Stimulated activated CD4-positive, alpha-beta T cell treated with anti-CD3 and anti-CD28 coated beads, Interleukin-2, amount 100 ng/mL, for 48 hours (primary cell): ENCODE measurements around the gene REG1B.

Experiments used
- DNase-seq, 2 donors: peaks; one replicate each; pipeline ENCODE4 v3.0.0-alpha.2; 2020

REG1B gene, protein sequence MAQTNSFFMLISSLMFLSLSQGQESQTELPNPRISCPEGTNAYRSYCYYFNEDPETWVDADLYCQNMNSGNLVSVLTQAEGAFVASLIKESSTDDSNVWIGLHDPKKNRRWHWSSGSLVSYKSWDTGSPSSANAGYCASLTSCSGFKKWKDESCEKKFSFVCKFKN

DNA sequence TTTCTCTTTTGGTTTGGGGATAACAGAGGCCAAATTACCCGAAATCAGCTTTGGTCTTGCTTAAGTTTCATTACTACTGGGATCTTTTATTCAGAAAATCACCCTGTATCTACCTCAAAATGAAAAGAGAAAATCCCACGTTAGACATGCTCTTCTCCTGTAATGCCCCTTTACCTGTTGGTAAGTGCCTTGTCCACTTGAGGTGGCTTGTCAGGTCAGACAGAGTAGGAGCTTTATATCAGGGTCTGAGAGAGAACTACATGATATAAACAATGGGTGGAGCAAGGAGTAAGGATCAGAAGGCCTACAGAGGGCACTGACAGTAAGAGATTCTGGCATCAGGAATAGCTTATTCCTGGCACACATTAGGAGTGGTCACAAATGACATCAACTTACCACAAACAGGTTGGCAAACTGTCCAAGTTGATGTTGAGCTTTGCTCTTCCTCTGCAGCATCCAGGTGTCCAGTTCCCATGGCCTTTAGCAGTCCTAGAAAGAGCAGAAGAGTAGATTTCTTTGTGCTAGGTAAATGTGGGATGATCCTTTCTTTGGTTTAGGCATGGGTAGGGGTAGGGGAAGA, at the start of gene REG1B:
Gene REG1B (minus strand): TSS at position 209 of the 580 bp plus-strand sequence. CDS start 381 bp downstream, outside the sequence.
- DNase-seq = no peak

DNA sequence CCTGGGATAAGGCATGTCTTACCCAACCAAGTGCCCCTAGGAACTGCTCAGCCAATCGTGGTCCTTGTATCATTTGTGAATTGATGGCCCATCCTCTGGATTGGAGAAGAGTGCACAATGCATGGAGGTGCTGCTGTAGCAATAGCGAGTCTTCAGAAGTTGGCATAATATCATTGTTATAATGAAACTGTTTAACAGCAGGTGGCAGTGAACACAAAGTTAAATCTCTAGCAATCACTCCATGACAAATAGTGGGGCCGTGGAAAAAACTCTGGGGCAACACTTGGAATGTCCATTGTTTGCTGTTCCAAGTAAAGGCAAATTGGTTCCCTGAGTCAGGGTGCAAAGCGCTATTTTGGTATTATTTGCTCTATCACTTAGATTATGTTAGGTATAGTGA, 43.9 kb upstream of the REG1B start:
- DNase-seq = no peak

DNA sequence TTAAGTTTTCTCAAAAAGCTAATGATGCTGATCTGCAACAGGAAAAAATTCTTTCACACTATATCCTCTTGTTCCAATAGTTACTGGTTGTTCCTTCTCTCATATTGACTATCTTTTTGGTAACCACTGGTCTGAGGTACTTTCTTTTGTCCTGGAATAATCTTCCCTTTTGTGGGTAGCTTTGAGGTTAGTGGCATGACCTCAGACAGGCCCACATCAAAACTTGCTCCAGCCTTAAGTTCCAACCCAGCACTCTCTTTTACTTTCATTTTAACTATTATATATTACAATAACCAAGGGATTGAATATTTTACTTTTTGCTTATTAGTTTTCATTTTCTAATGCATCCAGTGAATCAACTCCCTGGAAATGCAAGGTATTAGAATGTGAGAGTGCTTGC, 42.0 kb upstream of the REG1B start:
- DNase-seq = no peak

DNA sequence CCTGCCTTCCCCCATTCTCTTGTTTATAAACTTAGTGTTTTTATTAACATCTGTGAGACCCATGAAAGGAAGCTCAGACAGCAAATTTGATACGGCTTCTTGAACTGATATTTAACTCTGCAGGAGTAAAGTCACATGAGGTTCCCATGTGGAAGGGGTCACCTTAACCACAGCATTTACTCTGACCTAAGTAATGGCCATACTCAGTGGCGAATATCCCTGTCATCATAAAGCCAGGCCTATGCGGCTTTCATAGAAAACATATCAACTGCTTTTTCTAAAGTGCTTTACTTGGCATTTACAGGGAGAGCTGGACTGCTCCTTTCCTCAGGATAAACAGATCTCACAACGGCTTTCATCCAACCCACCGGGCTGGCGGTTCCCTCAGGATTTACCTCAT, 41.5 kb upstream of the REG1B start:
- no peak for DNase-seq

DNA sequence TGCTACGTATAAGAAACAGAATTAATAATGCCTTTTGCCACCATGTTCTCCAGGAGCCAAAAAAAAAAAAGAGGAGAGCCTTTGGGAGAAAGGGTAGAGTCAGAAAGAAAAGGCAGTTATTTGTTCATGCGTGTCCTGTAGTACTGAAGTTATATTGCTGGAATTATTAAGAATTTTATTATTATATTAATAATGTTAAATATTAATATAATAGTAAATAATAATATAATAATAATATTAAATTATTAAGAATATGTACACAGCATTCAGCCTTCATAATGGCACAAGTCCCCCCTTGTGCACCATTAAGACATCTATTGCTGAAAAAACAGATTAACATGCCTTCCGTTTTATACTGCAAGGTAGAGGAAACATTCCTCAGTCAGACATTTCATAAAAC, 40.6 kb upstream of the REG1B start:
- DNase-seq = no peak

DNA sequence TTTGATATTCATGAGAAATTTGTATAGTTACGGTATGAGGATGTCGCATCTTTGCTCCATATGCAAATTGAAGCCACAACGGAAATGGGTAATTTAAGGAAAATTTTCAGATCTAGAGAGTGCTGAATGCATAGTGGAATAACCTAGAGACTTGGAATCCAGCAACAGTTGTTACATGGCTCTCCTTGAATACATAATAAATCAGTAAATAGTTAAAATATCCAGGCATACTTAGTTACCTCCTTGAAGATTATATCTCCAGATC, 37.9 kb upstream of the REG1B start:
- DNase-seq = no peak

DNA sequence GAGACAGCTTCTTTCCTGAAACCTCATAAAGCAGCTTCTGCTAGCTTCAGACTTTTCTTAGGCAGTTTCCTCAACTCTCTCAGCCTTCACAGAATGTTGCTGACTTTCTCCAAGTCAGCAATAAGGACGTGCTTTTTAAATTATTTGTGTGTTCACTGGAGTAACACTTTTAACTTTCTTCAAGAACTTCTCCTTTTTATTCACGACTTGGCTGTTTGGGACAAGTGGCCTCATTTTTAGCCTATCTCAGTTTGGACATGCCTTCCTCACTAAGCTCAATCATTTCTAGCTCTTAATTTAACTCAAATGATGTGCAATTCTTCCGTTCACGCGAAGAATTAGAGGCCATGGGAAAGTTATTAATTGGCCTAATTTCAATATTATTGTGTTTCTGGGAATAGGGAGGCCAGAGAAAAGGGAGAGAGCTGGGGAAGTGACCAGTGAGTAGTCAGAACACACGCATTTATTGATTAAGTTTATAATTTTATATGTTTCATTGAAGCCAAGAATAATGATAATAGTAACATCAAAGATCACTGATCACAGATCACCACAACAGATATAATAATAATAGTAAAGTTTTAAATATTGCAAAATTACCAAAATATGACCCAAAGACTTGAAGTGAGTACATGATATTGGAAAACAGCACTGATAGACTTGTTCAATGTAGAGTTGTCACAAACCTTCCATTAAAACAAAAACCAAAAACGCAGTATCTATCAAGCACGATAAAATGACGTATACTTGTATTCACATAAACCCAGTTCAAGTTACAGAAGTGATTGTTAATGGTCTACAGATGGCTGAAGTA, 37.3 kb upstream of the REG1B start:
- no peak for DNase-seq

DNA sequence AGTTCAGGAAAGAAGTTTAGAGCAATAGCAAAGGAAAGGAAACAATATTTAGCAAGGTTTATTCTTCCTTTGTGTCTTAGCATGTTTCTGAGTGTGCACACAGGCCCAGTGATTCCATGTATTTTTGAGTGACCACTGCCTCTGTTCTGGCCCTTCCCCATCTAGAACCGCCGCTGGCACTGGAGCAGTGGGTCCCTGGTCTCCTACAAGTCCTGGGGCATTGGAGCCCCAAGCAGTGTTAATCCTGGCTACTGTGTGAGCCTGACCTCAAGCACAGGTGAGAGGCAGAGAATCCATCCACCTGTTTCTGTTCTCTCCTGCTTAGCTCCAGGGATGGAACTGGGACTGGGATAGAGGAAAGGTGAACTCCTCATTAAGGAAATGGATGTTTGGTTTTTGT, 34.9 kb upstream of the REG1B start:
- DNase-seq = no peak

DNA sequence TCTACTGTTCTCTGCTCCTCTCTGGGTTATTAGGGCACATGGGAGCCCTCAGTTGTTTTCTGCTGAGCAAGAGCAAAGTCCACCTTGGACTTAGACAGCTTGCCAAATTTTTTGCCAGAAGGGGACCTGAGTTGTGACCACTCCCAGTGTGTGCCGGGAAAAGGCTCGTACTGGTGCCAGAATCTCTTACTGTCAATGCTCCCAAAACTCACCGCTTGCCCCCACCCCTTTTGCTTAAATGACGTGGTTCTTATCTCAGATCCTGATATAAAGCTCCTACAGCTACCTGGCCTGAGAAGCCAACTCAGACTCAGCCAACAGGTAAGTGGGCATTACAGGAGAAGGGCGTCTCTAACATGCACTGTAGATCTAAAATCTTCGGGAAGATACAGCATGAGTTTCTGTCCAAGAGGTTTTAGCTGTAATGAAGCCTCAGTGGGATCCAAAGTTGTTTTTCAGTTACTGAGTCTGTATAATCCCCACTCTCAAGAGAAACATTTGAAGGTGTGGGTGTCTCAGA, 32.5 kb upstream of the REG1B start, which contains the start of gene REG1A:
Gene REG1A (plus strand): TSS at position 295 of the 520 bp plus-strand sequence. CDS start 374 bp downstream, outside the sequence.
- DNase-seq = no peak

DNA sequence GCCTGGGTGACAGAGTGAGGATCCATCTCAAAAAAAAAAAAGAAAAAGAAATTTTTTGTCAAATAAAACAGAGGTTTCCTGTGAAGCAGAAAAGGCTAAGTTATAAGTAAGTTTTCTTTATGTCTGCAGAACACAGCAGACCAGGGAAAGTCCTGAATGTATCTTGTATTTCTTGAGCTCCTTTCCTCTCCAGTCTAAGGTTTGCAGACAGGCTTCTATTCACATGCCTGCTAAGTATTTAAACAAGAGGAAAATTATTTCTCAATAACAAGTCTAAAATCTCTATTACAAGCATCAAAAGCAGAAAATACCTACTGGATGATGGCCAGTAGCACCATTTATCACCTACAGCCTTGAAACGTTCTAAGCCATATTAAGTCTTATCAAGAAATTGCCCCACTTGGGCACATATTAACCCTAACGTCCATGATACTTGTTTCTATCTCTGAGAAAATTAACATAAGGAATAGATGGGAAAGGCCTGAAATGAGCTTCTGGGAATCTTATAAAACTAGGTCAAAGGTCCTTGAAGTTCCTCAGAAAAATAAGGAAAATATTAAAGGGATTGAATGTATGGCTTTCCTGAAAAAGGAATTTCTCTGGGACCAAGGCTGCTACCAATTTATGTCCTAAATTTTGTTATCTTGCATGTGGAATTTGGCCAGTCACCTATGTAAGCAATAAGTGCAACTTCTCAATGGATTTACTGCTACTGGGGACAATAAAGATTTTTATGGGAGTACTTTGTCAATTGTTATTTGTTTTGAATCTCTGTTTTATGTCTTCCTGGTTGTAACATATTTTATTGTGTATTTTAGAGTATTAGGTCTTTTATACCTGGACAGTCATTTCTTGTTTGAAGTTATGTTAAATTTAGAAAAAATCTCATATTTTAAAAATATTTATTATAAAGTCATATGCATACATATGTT, 29.5 kb upstream of the REG1B start:
- no peak for DNase-seq

DNA sequence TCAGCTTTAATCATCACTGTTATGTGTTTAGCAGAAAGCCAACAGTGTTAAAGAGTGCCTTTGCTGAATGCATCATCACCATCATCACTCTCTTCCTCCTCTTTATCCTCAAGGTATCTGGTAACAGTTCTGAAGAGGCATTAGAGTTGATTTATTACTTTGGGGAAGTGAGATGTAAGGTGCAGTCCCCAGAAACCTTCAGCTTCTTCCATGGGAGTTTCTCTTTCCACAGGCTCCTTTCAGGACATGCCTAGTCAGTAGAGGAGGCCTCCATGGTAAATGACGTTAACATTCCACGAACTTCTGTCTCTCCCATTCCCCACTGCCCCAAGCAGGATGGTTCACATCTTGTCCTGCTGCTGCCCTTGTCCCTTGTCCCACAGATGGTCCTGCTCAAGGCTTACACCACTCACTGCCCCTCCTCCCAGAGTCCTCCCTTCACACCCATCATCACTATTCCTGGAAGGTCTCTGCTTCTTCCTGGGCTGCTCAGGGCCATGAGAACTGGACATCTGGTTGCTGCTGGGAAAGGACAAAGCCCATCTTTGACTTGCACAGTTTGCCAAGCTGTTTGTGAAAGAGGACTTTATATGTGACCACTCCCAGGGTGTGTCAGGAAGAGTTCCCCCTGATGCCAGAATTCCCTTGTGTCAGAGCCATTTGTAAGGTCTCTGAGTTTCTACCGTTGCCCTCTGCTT, 27.2 kb upstream of the REG1B start:
- no peak for DNase-seq

DNA sequence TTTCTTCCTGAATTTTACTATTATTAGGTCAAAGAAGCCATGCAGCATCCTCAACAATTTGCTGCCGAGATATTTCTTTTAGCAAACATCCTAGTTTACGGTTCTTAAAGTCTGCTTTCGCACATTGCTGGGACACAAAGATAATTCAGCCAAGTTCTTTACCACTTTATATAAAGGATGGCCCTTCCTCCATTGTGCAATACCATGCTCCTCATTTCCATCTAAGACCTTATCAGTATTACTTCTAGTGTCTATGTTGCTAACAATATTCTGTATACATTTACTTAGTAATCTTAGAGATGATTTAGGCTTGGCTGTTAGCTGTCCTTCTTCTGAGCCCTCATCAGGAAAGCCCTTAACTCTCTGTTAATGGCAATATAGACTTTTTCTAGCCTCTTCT, 24.5 kb upstream of the REG1B start:
- DNase-seq = no peak

DNA sequence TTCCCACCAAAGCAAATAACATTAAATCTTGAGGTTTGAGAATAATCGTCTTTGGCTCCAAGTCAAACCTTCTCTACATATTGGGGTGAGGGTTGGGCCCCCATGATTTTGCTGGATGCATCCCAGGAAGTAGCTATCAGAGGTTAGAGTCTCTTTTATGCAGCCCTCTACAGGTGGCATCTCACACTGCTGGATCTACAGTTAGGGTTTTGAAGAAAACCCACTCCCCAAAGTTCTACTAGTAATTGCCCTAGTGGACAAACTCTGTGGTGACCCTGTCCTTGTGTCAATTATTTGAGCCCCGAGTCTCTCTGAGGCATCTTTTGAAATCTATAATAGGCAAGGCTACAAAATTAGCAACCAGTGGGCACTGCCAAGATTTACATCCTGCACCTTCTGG, 17.5 kb upstream of the REG1B start:
- DNase-seq = no peak

DNA sequence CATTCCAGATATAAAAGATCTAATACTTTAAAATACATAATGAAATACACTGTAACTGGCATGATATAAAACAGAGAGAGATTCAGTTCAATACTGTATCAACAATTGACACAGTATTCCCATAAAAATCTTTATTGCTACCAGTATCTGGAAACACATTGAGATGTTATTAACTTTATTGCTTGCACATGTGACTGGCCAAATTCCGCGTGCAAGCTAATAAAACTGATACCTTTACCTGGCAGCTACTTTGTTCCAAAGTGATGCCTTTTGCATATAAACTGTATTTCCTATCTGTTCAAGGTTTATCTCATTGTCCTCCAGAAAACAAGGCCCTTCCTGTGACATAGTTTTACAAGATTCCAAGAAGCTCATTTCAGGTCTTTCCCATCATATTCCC, 15.4 kb upstream of the REG1B start:
- no peak for DNase-seq

DNA sequence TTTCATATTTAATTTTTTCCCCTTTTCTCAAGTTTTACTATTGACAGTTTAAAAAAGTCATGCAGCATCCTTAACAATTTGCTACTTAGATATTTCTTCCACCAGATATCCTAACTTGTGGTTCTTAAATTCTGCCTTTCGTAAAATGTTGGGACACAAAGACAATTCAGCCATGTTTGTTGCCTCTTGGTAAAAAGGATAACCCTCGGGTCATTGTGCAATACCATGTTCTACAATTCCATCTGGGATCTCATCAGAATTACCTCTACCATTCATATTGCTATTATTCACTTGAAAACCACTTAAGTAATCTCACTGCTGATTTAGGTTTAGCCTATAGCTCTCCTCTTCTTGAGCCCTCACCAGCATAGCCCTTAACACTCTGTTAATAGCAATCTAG, 13.2 kb upstream of the REG1B start:
- DNase-seq = no peak

DNA sequence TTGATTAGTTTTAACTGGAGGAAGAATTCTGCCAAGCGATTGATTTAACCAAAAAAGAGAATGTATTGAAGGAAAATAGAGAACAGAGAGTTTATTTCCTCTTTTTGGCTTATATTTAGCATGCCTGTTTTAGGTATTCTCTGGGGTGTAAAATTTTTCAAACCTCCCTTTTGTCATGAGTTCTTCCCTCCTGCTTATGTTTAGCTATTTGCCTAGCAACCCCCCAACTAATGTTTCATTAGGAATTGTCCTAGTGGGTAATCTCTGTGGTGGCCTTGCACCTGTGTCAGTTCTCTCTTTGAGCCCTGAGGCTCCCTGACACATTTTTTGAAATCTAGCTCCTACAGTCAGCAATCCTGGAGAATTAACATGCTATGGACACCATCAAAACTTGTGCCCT, 12.5 kb upstream of the REG1B start:
- DNase-seq = no peak

DNA sequence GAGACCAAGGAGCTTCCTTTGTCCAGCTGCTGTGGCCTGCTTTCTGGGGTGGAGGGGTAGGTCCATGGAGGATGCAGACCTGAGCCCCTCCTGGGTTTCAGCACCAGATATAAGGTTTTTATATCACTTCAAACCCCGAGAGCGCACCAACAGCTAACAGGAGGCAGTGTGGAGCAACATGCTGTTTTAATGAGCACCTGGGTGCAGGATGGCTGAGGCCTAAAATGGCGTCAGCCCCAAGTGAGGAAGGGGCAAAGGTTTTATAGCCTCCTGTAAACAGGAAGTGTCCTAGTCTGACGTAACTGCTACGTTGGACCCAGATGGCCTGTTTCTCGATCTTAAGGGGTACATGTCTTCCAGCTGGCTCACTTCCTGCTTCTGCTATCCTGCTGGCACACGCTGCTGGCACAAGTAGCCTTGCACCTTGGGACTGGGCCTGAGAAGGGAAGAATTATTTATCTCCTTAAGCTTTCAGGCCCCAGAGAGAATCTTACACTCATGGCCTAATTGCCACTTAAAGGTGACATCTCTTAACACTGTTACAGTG, 11.4 kb upstream of the REG1B start:
- no peak for DNase-seq

DNA sequence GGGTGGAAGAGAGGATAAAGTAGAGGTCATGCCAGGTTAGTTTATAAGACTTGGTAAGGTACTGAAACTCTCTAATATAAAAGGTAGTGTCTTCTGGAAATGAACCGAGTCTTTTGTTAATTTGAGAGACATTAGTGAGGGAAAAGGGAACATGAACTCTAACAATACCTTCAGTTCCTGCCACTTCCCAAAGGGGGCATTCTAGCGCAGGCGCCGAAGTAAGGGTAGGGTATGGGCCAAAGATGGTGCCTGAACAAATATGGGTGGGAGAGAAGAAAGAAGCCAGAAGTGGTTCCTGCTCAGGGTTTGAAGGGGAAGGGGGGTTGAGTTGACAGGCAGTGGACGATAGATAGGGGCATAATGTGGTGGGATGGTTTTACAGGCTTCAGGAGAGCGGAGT, 10.1 kb upstream of the REG1B start:
- no peak for DNase-seq

DNA sequence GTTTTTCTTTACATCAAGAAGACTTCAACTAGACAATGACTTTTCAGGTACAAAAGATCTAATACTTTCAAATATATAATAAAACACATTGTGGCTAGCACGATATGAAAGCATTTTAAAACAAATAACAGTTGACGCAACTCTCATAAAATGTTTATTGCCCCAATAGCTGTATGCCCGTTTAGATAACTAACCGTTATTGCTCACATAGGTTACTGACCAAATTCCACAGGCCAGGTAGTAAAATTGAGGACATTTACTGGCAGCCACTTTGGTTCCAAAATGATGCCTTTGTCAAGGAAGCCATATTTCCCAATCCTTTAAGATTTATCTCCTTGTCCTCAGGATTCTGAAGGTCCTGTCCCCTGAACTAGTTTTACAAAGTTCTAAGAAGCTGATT, 2.9 kb upstream of the REG1B start:
- no peak for DNase-seq

DNA sequence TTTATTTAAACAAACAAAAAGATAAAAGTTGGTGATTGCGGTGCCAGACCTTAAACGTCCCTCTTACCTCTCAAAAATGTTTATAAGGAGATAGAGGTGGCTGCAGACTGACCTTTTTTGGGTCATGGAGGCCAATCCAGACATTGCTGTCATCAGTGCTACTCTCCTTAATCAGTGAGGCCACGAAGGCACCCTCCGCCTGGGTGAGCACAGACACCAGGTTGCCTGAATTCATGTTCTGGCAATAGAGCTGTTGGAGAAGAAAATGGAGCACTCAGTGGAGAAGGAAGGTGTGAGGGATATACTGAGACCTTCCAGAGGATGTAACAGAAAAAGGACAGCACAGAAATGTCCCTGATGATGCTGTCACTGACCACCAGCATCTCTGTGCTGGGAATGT, 1.5 kb downstream of the REG1B start:
- DNase-seq = no peak

DNA sequence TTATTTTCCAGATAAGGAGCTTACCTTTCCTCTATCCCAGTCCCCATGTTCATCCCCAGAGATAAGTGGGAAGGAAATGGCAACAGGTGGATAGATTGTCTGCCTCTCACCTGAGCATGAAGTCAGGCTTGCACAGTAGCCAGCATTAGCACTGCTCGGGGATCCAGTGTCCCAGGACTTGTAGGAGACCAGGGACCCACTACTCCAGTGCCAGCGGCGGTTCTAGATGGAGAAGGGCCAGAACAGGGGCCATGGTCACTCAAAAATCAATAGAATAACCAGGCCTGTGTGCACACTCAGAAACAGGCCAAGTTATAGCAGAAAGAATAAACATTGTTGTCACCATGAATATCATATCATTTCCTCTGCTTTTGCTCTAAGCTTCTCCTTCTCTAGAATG, 2.4 kb downstream of the REG1B start:
- no peak for DNase-seq

DNA sequence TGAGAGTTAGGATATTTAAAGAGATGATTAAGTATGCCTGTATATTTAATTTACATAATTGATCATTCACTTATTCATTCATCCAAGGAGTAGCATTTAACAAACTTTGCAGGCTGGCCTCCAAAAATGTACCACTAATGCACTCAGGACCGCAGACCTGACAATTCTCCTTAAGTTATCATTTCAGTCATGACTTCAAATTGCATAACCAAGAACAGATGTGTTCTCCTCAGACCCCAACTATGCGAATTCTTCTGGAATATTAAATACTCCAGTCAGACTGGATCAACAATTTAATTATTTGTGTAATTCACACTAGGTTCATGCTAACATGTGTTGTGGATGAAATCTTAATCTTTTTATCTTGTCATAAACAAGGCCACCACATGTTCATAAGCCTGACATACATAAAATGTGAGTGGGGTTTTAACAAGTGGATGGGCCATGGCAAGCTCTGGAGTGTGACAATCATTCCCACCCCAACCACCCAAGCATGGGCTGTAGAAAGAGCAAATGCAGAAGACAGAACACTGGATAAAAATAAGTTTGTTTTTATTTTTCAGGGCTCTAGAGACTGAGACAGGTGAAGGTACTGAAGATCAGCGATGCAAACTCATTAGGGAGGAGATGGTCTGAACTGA, 3.2 kb downstream of the REG1B start:
- no peak for DNase-seq
